HG02759 (cell line): ENCODE results near the gene DIP2A.
A peak's percentile ranks its signal among the peaks of the same experiment; 100 is the strongest.

Experiments
- ATAC-seq: cut with Tn5 transposase; IDR thresholded peaks from one replicate; pipeline ENCODE4 v1.9.1; 2021; ENCODE audit warnings: mild to moderate bottlenecking, moderate library complexity; ENCODE audit not compliant: unreplicated experiment

DIP2A gene

GRCh38 chr21:46581780-46582307, 123.2 kb downstream of the DIP2A start:
- ATAC-seq, result no peak

GRCh38 chr21:46585191-46585953, 126.7 kb downstream of the DIP2A start:
- no peak for ATAC-seq

GRCh38 chr21:46594276-46594675, 135.6 kb downstream of the DIP2A start:
- ATAC-seq, result no peak

- ATAC-seq, result no peak
These were observed 137.5 kb downstream of the DIP2A start for GRCh38 chr21:46596201-46596600.

GRCh38 chr21:46597031-46597430, 138.3 kb downstream of the DIP2A start:
- ATAC-seq, result no peak

- no peak for ATAC-seq
These were observed 139.2 kb downstream of the DIP2A start for GRCh38 chr21:46597896-46598343.

GRCh38 chr21:46598581-46599572, 140.2 kb downstream of the DIP2A start:
- ATAC-seq, result no peak

GRCh38 chr21:46600305-46600704, 141.6 kb downstream of the DIP2A start:
- no peak for ATAC-seq

GRCh38 chr21:46600978-46601377, 142.3 kb downstream of the DIP2A start:
- ATAC-seq, result no peak

- ATAC-seq, result no peak
These were observed 144.5 kb downstream of the DIP2A start for GRCh38 chr21:46603228-46603627.

- no peak for ATAC-seq
These were observed 145.8 kb downstream of the DIP2A start for GRCh38 chr21:46604329-46604974.

- ATAC-seq, result no peak
These were observed 146.5 kb downstream of the DIP2A start, which contains the start of gene S100B for GRCh38 chr21:46604975-46605766. Gene S100B (minus strand): TSS chr21:46605082. CDS start chr21:46602415, 2,667 bp downstream.

- ATAC-seq, result peak; percentile 81
These were observed 147.2 kb downstream of the DIP2A start for GRCh38 chr21:46605767-46606426.

GRCh38 chr21:46606427-46606813, 147.7 kb downstream of the DIP2A start:
- ATAC-seq, result peak; percentile 13

GRCh38 chr21:46607636-46608035, 148.9 kb downstream of the DIP2A start:
- no peak for ATAC-seq

- no peak for ATAC-seq
These were observed 150.0 kb downstream of the DIP2A start for GRCh38 chr21:46608672-46609111.

- ATAC-seq, result no peak
These were observed 151.5 kb downstream of the DIP2A start for GRCh38 chr21:46610018-46610701.

GRCh38 chr21:46613391-46613790, 154.7 kb downstream of the DIP2A start:
- ATAC-seq, result no peak

GRCh38 chr21:46616050-46616449, 157.4 kb downstream of the DIP2A start:
- ATAC-seq, result no peak
